ENCODE data around the gene ADAMTS9.

Gene ADAMTS9, protein sequence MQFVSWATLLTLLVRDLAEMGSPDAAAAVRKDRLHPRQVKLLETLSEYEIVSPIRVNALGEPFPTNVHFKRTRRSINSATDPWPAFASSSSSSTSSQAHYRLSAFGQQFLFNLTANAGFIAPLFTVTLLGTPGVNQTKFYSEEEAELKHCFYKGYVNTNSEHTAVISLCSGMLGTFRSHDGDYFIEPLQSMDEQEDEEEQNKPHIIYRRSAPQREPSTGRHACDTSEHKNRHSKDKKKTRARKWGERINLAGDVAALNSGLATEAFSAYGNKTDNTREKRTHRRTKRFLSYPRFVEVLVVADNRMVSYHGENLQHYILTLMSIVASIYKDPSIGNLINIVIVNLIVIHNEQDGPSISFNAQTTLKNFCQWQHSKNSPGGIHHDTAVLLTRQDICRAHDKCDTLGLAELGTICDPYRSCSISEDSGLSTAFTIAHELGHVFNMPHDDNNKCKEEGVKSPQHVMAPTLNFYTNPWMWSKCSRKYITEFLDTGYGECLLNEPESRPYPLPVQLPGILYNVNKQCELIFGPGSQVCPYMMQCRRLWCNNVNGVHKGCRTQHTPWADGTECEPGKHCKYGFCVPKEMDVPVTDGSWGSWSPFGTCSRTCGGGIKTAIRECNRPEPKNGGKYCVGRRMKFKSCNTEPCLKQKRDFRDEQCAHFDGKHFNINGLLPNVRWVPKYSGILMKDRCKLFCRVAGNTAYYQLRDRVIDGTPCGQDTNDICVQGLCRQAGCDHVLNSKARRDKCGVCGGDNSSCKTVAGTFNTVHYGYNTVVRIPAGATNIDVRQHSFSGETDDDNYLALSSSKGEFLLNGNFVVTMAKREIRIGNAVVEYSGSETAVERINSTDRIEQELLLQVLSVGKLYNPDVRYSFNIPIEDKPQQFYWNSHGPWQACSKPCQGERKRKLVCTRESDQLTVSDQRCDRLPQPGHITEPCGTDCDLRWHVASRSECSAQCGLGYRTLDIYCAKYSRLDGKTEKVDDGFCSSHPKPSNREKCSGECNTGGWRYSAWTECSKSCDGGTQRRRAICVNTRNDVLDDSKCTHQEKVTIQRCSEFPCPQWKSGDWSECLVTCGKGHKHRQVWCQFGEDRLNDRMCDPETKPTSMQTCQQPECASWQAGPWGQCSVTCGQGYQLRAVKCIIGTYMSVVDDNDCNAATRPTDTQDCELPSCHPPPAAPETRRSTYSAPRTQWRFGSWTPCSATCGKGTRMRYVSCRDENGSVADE (N-terminal part only)

DNA sequence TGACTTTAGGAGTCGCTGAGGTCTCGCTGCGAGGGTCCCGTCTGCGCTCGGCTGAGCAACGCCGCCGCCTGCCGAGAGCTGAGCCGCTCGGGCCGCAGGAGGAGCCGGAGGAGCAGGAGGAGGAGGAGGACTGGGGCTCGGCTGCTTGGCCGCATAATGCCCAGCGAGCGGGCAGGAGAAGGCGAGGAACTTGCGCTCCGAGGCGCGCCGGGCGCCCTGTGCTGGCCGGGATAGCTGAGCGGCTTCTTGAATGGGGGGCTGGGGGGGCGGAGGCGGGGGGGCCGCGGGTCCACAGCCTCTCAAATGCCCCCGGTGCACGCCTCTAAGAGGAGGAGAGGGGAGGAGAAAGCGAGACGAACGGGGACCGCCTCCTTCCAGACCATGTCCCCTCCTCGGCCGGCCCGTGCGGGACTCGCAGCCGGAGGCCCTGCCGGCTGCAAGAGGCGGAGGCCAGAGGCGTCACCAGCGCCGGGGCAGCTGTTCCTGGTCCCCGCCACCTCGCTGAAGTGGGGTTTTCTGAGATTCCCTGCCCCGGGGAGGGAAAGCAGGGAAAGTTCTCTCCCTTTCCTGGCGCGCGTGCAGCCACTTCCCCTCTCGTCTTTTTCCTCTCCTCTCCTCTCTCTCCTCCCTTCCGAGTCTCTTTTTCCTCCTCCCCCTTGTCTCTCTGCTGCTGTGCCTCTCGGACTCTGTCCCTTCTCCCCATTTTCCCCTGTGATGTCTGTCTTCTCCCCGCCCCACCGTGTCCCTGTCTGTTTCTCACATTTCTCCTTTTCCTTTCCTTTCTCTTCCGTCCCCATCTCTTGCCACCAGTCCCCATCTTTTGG, at the start of gene ADAMTS9:
Gene ADAMTS9, minus strand, starts transcription at position 220 of the 824 bp plus-strand sequence. CDS start 343 bp downstream, outside the sequence.
- peak; percentile 34 to 61 for DNase-seq

GRCh38 chr3:64732576-64732975, 44.8 kb upstream of the ADAMTS9 start:
- no peak for DNase-seq

GRCh38 chr3:64730681-64731080, 42.9 kb upstream of the ADAMTS9 start:
- DNase-seq = no peak

DNA sequence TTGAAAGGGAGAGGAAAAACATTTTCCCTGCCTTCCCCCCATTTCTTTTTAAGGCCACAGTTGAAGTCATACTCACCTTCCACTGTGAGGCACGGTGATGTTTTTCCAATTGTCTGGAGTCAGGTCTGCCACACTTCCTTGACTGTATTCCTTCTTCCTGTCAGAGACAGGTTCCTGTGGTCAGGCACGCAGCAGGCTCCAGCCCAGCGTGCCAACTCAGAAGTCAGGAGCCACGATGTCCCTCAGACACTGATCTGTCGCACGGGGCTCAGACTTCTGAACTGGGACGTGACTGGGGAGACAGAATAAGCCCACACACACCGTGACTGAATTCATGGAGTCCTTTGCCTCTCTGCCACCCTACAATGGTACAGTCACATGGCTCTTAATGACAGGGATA, 41.2 kb upstream of the ADAMTS9 start:
- no peak for DNase-seq

DNA sequence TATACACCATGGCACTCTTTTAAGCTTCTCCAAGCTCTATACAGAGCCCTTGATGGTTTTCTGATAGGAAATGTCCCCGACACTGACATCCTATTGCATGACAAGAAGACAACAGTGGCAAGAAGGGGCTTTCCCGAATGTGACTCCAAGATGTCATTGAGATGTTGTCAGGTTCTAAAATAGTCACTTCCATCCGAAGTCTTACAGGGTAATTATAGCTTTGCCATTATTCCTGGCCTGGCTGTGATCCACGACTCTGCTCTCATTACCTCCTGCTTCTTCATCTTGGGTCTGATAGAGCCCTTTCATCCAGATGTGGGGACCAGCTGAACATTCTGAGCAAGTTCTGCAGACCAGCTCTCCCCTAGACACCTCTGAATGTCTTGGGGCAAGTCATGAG, 40.6 kb upstream of the ADAMTS9 start:
- DNase-seq = no peak

- no peak for DNase-seq
Measured at GRCh38 chr3:64726414-64727090, 38.8 kb upstream of the ADAMTS9 start.

- no peak for DNase-seq
Measured at GRCh38 chr3:64718976-64719375, 31.2 kb upstream of the ADAMTS9 start.

DNA sequence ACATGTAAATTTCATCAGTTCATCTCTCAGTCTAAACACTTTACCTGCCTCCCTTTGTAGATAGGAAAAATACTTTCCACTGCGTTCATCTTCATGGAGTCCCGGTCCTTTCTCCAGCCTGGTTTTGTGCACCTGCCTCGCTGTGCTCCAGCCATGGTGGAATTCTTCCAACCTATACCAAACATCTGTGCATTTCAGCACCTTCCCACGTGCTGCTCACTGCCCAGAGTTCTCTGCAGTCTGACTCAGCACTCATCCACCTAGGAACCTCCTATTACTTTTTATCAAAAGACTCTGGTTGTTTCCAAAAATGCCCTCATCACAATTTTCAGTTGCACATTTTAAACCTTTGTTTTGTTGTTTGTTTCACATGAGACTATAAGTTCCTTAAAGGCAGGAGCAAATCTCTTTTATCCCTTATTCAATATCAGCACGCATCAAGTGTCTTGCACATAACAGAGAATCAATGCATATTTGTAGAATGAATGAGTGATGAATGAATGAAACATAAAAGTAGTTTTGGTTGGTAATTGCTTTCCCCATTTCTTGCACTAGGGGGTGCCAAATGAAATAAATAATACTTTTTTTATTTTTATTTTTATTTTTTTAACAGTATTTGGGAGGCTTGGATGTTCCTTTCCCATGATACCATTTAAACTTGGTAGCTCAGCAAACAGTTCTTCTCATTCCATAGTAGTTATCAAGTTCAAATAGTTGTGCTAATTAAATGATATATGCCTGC, 30.2 kb upstream of the ADAMTS9 start:
- no peak for DNase-seq

DNA sequence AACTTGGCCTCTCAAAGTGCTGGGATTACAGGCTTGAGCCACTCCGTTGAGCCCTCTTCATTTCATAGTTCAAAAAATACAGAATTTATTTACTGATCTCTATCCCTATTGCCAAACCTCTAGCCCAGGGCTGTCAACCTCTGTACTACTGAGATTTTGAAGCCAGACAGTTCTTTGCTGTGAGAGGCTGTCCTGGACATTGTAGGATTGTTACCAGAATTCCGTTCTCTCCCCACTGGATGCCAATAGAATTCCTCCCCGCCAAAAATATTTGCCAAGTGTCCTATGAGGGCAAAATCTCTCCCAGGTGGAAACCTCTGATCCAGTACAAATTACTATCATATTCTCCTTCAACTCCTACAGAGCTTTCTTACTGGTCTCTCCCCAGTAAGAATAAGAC, 29.6 kb upstream of the ADAMTS9 start:
- DNase-seq = no peak

DNA sequence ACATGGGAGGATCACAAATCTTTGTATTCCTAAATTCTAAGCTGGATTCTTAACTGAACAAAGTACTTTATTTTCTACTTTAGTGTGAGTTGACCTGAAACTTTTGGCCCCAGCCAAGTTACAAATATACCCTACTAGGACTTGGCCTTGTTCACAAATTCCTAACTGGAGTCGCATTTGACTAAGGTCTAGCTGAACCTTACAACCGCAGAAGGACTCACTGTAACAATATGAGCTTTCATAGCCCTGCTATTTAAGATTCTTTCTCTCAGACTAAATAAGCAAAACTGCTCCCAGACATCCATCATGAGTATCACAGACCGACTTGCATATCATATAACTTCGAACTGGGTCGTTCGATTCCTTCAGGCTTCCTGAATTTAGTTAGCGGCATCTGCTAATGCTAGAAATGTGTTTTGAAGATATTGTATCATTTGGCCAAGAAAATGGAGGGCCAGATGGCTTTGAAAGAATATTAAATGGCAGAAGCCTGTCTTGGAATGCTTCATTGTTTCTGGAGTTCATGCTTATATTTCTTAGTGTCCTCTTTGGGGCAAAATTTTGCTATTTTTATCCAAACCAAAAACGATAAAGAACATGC, 28.4 kb upstream of the ADAMTS9 start:
- DNase-seq = no peak

GRCh38 chr3:64715211-64715982, 27.6 kb upstream of the ADAMTS9 start:
- no peak for DNase-seq

DNA sequence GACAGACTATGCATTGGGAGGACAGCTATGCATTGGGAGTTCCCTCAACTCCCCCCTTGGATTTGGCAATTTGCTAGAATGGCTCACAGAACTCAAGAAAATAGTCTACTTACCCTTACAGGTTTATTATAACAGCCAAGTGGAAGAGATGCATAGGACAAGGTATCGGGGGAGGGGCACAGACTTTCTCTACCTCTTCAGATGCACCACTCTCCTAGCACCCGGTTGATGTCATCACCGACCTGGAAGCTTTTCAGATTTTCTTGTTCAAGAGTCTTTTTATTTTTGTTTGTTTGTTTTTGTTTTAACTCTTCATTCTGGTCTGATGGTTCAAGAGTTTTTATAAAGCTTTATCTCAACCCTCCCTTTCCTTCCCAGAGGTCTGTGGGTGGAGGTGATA, 20.7 kb upstream of the ADAMTS9 start:
- no peak for DNase-seq

DNA sequence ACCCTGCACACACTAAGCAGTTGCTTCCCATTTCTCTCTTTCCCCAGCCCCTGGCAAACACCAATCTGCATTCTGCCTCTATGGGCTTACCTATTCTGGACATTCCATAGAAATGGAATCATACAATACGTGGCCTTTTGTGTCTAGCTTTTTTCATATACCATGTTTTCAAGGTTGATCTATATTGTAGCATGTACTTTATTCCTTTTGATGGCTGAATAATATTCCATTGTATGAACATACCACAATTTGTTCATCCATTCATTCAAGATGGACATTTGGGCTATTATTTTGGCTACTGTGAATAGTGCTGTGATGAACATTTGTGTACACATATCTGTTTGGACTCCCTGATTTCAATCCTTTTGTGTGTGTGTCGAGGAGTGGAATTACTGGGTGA, 18.1 kb upstream of the ADAMTS9 start:
- DNase-seq = no peak

GRCh38 chr3:64696896-64697295, 9.1 kb upstream of the ADAMTS9 start:
- DNase-seq = no peak

GRCh38 chr3:64694114-64694513, 6.3 kb upstream of the ADAMTS9 start:
- no peak for DNase-seq

DNA sequence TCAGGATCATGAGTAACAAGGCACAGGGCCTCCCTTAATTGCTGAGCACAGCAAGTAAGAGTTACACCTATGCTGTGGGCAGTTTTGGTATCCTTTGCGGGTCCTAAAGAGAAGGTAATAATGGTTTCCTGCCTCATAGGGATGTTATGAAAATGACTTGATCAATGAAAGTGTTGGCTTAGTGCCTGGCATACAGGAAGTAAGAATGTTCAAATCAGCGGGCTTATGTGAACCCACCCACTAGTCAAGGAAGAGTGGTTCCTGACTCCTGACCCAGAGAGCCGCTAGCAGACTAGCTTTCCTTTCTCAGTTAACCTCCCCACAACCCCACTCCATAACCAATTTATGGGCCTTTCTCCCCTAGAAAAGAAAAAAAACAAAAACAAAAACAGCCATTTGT, 5.2 kb upstream of the ADAMTS9 start:
- DNase-seq = no peak

DNA sequence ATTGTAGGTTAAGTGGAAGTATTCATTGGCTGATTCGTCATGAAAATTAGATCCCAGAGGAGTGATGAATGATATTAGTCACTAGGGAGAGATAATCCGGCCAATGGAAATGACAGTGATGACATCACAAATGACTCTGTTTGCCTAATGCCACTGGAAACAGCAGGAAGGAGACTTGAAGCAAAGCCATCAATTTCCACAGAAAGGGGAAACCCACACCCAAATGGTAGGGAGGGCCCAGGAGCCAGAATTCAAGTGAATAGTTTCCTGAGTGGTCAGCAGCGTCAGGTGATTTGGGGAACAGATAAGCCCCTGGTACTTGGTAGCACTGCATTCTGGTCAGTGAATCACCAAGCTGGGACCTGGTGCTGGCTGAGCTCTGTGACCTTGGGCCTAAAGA, 3.3 kb upstream of the ADAMTS9 start:
- no peak for DNase-seq

DNA sequence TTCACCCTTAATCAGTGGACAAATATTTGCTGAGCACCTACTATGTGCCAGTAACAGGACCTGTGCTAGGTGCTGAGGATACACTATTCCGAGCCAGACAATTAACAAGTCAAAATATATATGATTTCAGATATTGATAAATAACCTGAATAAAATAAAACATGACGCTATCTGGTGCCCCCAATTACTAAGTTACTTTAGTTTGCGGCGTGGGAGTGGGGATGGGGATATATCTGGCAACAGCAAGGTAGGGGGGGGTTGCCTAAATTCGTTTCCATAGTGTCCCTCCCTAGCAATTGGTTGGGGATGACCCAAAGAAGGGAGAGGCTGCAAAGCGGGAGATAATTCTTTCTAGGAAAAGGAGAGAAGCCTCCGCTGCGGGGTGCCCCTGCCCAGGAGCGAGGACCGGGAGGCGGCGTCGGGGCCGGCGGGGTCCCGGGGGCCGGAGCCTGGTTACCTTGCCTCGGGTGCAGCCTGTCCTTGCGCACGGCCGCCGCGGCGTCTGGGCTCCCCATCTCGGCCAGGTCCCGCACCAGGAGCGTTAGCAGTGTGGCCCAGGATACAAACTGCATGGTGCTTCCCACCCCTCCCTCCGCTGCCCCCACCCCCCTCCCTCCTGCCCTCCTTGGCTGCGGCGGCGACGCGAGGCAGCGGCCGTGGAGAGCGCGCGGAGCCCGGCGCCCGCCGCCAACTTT, 567 bp downstream of the ADAMTS9 start:
- DNase-seq = no peak

- no peak for DNase-seq
Measured at GRCh38 chr3:64686446-64686908, 1.3 kb downstream of the ADAMTS9 start.
